GM18870 (cell line): ENCODE measurements around the gene NRGN.

Experiments
- ATAC-seq: cut with Tn5 transposase; IDR thresholded peaks from one replicate; pipeline ENCODE4 v1.9.1; 2021; ENCODE audit warnings: moderate library complexity; ENCODE audit not compliant: unreplicated experiment

Gene NRGN

GRCh38 chr11:124738713-124739478, 846 bp upstream of the NRGN start:
- ATAC-seq, result no peak

GRCh38 chr11:124740277-124740882, 638 bp downstream of the NRGN start:
- peak; percentile 61 for ATAC-seq

- no peak for ATAC-seq
Measured at GRCh38 chr11:124742555-124742954, 2.8 kb downstream of the NRGN start.

- ATAC-seq, result no peak
Measured at GRCh38 chr11:124743050-124743449, 3.3 kb downstream of the NRGN start.

- no peak for ATAC-seq
Measured at GRCh38 chr11:124745270-124745834, 5.6 kb downstream of the NRGN start.

GRCh38 chr11:124745835-124746620, 6.3 kb downstream of the NRGN start:
- no peak for ATAC-seq

GRCh38 chr11:124746621-124747243, 7.0 kb downstream of the NRGN start:
- peak; percentile 85 for ATAC-seq

GRCh38 chr11:124747406-124748099, 7.8 kb downstream of the NRGN start:
- ATAC-seq, result no peak

- no peak for ATAC-seq
Measured at GRCh38 chr11:124748100-124748418, 8.3 kb downstream of the NRGN start.

GRCh38 chr11:124748481-124749343, 9.0 kb downstream of the NRGN start:
- ATAC-seq, result no peak

GRCh38 chr11:124749912-124750311, 10.2 kb downstream of the NRGN start:
- no peak for ATAC-seq

- no peak for ATAC-seq
Measured at GRCh38 chr11:124751391-124751740, 11.6 kb downstream of the NRGN start.

- no peak for ATAC-seq
Measured at GRCh38 chr11:124751741-124752470, 12.2 kb downstream of the NRGN start, which contains the start of gene VSIG2. Gene VSIG2, minus strand, starts transcription at chr11:124752255. Its CDS starts 118 bp downstream, at chr11:124752137.

GRCh38 chr11:124752471-124753102, 12.8 kb downstream of the NRGN start:
- ATAC-seq, result no peak

GRCh38 chr11:124753205-124753604, 13.5 kb downstream of the NRGN start:
- no peak for ATAC-seq

GRCh38 chr11:124753624-124754023, 13.9 kb downstream of the NRGN start:
- ATAC-seq, result no peak

- no peak for ATAC-seq
Measured at GRCh38 chr11:124754309-124754708, 14.6 kb downstream of the NRGN start.

- ATAC-seq, result no peak
Measured at GRCh38 chr11:124754710-124755109, 15.0 kb downstream of the NRGN start.
